HAP-1 (cell line): ENCODE results near the gene GP2.
A peak's percentile ranks its signal among the peaks of the same experiment; 100 is the strongest.

ENCODE experiments used
- DNase-seq, 2 experiments: peaks; one replicate each; pipeline ENCODE4 v3.0.0-alpha.2; 2016 to 2020; ENCODE audit warnings: low spot score in 2 of 2
- H3K27me3 ChIP-seq: fragments of 250-450 bp; sonication (Bioruptor Pico); 2 replicates; pipeline ENCODE4 v1.5.1; 2020; ENCODE audit warnings: low read depth, mild to moderate bottlenecking, moderate library complexity
- H3K36me3 ChIP-seq: fragments of 250-450 bp; sonication (Bioruptor Pico); replicated peaks from 2 replicates; pipeline ENCODE4 v1.5.1; 2020; ENCODE audit warnings: mild to moderate bottlenecking
- H3K4me1 ChIP-seq: fragments of 250-450 bp; sonication (Bioruptor Pico); 2 replicates; pipeline ENCODE4 v1.5.1; 2020; ENCODE audit warnings: mild to moderate bottlenecking
- H3K4me3 ChIP-seq: fragments of 250-450 bp; sonication (Bioruptor Pico); 2 replicates; pipeline ENCODE4 v1.5.1; 2020; ENCODE audit warnings: mild to moderate bottlenecking, moderate library complexity
- H3K9me3 ChIP-seq: fragments of 250-450 bp; sonication (Bioruptor Pico); 2 replicates; pipeline ENCODE4 v1.5.1; 2020; ENCODE audit warnings: mild to moderate bottlenecking, moderate library complexity
- in situ Hi-C: fragments of 300-500 bp; cut with MboI; formaldehyde crosslinking; loops from 3 replicates; pipeline ENCODE4 v1.14.3; 2020; ENCODE audit warnings: low sequenced_read_pairs, inconsistent platforms, mixed read lengths

Gene GP2

GRCh38 chr16:20327444-20328041 lies at the start of gene GP2:
Gene GP2 (minus strand): TSS chr16:20327513. CDS start chr16:20326431, 1,082 bp downstream.
- Histone ChIP-seq H3K4me3 (no peak within 1 kb of the TSS), H3K36me3 (no peaks in the 10 kb centered on the region), H3K4me1 (no peaks in the 10 kb centered on the region), H3K27me3 (no peaks in the 10 kb centered on the region), H3K9me3 (no peaks in the 10 kb centered on the region)
- no peak for DNase-seq
- in situ Hi-C loops: no loop called here

DNA sequence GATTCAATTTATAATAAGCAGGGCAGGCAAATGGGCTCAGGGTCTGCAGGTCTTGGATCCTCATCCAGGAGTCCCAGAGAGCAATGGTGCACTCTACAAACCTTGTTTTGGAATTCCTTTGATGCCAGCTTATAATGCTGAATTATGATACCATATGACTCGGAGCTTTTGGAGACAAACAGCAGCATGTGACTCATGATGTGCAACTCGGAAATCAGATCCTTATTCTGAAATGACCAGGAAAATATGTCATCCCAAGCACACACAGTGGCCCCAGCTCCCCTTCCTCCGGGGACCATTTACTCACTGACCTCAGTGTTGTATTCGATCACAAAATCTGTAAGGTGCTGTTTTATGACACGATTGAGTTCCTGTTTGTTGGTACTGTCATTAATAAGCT lies 45.4 kb upstream of the GP2 start:
- Histone ChIP-seq H3K36me3 (no peaks in the 10 kb centered on the region), H3K9me3 (no peaks in the 10 kb centered on the region), H3K4me3 (no peak overlapping the region), H3K27me3 (no peaks in the 10 kb centered on the region), H3K4me1 (no peaks in the 10 kb centered on the region)
- in situ Hi-C loops: no loop called here
- no peak for DNase-seq

DNA sequence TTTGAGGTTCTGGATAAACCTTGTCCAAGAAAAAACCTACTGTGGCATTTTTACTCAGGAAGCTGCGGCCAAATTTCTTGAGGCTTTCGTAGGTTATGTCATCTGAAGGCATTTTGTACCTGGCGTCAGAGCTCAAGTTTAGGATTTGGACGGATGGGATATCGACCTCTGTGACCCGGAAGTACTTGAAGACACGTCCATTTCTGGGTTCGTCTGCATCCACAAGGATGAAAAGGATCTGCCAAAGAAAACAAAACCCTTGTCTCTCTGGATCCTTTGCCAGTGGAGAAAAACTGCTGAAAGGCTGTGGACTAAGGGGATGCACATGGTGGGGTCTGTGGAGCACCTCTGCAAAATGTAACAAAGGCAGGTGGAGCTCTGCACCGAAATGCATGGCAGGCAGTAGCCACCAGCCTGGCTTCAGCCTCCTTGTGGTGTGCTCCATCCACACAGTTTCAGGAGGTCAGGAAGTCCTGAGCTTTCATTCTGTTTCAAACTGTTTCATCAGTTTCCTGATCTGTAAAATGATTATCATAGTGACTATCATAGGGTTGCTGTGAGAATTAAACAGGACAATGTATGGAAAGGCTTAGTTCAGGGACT lies 42.2 kb upstream of the GP2 start:
- H3K9me3 ChIP-seq: no peaks in the 10 kb centered on the region
- H3K4me3 ChIP-seq: no peak overlapping the region
- H3K36me3 ChIP-seq: no peaks in the 10 kb centered on the region
- in situ Hi-C loops: no loop called here
- no peak for DNase-seq
- no peaks in the 10 kb centered on the region for H3K4me1 ChIP-seq
- H3K27me3 ChIP-seq: no peaks in the 10 kb centered on the region

DNA sequence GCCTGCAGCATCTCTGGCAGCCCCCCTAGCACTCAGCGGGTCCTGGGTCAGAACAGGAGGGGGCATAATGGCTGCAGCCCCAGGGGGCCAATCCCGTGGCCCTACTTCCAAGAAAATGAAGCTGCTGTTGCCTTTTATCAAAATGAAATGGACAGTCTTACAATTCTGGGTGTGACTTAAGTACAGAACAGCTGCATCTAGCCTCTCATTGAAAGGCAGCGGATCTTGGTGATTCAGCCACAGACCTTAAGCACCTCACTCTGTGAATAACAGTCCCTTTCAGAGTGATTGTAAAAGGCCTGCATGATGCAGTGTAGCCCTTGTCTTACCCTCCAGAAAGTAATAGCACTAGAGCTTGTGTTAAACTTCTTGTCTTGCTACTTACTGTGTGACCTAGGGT lies 36.7 kb upstream of the GP2 start:
- Histone ChIP-seq H3K4me3 (no peak overlapping the region), H3K9me3 (no peaks in the 10 kb centered on the region), H3K4me1 (no peaks in the 10 kb centered on the region), H3K27me3 (no peaks in the 10 kb centered on the region), H3K36me3 (no peaks in the 10 kb centered on the region)
- no peak for DNase-seq
- in situ Hi-C loops: no loop called here

DNA sequence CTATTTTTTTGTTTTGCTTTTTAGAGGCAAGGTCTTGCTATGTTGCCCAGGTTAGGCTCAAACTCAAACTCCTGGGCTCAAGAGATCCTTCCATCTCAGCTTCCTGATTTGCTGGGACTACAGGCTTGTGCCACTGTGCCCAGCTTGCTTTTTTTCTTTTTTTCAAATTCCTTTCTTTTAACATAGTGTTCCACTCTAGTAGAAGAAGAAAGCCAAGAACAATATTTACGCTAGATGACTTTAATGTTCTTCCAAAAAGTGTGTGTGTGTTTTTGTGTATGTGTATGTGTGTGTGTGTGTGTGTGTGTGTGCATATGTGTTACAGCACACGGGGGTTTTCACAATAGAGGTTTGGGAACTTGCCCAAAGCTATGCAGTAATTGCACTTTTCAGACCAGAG lies 35.9 kb upstream of the GP2 start:
- no peaks in the 10 kb centered on the region for H3K9me3 ChIP-seq
- H3K36me3 ChIP-seq: no peaks in the 10 kb centered on the region
- in situ Hi-C loops: no loop called here
- no peaks in the 10 kb centered on the region for H3K4me1 ChIP-seq
- no peak overlapping the region for H3K4me3 ChIP-seq
- no peak for DNase-seq
- H3K27me3 ChIP-seq: no peaks in the 10 kb centered on the region

DNA sequence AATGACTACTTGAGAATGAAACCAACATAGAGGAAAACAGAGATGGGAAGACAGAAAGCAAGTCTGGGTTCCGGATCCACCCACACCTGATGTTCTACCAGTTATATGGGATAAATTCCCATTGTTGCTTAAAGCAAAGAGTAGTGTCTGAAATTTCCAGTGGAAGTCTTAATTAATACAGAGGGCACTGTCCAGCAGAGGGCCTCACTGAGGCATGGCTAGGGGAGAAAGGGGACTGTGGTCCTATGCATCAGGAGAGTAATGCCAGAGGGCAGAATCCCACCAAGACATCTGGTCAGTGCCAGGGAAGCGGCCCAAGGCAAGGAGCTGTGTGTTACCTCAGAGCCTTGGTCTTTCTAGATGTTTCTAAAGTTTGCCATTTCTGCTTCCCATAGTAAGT lies 32.7 kb upstream of the GP2 start:
- DNase-seq: peak in 1 of 2 experiments; percentile 29
- in situ Hi-C loops: no loop called here

GRCh38 chr16:20355114-20355782 lies 27.9 kb upstream of the GP2 start:
- Histone ChIP-seq H3K9me3 (no peaks in the 10 kb centered on the region), H3K36me3 (no peaks in the 10 kb centered on the region), H3K4me3 (no peak overlapping the region), H3K4me1 (no peaks in the 10 kb centered on the region), H3K27me3 (no peaks in the 10 kb centered on the region)
- no peak for DNase-seq
- in situ Hi-C loops: no loop called here

More for the DNA sequence above, 32.7 kb upstream of the GP2 start:
- no peak overlapping the region for H3K4me3 ChIP-seq
- H3K27me3 ChIP-seq: no peaks in the 10 kb centered on the region
- H3K9me3 ChIP-seq: no peaks in the 10 kb centered on the region
- H3K36me3 ChIP-seq: no peaks in the 10 kb centered on the region
- H3K4me1 ChIP-seq: no peaks in the 10 kb centered on the region

GRCh38 chr16:20353379-20353778 lies 26.1 kb upstream of the GP2 start:
- H3K4me3 ChIP-seq: no peak overlapping the region
- no peaks in the 10 kb centered on the region for H3K27me3 ChIP-seq
- DNase-seq: no peak
- H3K9me3 ChIP-seq: no peaks in the 10 kb centered on the region
- in situ Hi-C loops: no loop called here
- no peaks in the 10 kb centered on the region for H3K4me1 ChIP-seq
- H3K36me3 ChIP-seq: no peaks in the 10 kb centered on the region

DNA sequence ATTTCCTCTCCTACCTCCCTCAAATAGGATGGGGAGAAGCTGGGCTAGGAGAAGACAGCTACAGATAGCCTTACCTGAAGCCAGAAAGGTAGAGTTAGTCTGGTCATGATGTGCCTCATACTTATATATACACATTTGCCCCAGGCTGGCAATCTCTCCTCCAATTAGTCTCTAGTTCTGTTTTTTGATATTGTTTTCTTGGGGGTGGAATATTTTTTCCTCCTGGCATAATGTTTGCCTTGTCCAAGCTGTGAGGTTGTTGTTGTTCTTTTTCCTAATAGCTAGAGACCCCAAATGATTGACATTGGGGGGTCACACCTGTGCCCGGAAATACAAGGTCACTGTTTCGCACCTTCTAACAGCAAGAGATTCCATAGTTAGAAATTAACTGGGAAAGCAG lies 25.3 kb upstream of the GP2 start, which contains the start of gene UMOD:
UMOD (minus strand) TSS at position 101 of the 400 bp plus-strand sequence. CDS start 1,978 bp downstream, outside the sequence.
- Histone ChIP-seq H3K4me3 (no peak within 1 kb of the TSS), H3K27me3 (no peaks in the 10 kb centered on the region), H3K4me1 (no peaks in the 10 kb centered on the region), H3K36me3 (no peaks in the 10 kb centered on the region), H3K9me3 (no peaks in the 10 kb centered on the region)
- in situ Hi-C loops: no loop called here
- no peak for DNase-seq

GRCh38 chr16:20349615-20350014 lies 22.3 kb upstream of the GP2 start:
- DNase-seq: no peak
- H3K36me3 ChIP-seq: no peaks in the 10 kb centered on the region
- no peaks in the 10 kb centered on the region for H3K27me3 ChIP-seq
- no peak overlapping the region for H3K4me3 ChIP-seq
- H3K9me3 ChIP-seq: no peaks in the 10 kb centered on the region
- H3K4me1 ChIP-seq: no peaks in the 10 kb centered on the region
- in situ Hi-C loops: no loop called here

DNA sequence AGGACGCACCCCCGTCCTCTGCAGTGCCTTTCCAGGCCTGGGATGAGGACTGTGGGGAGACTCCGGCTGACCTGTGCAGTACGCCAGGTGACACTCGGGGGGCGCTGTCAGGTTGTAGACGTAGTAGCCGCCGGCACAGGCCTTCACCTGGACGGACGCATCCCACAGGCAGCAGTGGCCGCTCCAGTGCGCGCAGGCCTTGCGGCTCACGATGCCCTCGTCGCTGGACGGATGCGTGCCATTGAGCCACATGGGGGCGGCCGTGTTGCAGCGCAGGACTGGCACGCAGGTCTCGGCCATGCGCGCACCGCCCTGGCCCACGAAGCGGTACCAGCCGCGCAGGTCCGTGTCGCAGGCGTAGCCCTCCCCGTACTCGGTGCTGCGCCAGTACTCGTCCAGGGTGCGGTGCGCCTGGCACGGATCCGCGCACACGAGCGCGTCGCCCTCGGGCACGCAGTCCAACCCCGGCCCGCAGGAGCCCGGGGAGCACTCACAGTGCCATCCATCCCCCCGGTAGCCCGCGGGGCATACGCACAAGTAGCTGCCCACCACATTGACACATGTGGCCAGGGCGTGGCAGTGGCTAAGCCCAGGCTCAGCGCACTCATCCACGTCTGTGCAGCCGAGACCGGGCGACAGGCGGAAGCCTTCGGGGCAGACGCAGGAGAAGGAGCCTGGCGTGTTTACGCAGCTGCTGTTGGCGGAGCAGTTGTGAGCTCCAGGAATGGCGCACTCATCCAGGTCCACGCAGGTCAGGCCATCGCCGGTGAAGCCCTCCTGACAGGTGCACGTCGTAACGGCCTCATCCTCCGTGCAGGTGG lies 21.3 kb upstream of the GP2 start:
- in situ Hi-C loops: no loop called here
- Histone ChIP-seq H3K4me3 (no peak overlapping the region), H3K9me3 (no peaks in the 10 kb centered on the region), H3K4me1 (no peaks in the 10 kb centered on the region), H3K27me3 (no peaks in the 10 kb centered on the region), H3K36me3 (no peaks in the 10 kb centered on the region)
- peak in 1 of 2 experiments; percentile 13 for DNase-seq

DNA sequence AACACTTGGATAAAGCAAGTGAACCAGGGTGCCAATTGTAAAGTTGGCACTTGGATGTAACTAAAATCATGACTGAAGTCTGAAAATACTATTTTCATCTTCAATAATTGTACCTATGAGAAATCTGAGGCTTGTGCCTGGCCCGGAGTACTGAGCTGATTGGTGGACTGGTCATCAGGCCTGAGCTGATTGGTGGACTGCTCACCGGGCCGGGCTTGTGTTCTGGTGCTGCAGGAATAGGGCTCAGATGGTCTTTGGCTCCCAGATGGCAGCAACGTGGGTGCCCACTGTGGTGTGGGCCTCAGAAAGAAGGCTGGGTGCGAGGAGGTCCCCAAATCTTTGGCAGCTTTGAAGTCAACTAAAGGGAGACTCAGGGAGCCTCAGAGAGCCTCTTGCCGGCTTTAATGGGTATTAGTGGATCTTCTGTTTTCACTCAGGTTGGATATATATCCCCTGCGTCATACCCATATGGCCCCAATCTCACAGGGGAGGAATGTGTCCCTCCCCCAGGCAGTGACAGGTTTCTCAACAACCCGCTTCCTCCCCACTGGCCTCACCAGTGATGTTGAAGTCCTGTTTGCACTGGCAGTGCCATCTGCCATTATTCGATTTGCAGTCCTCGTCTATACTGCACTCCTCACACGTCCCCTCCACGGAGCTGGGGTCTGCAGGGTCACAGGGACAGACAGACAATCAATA lies 20.5 kb upstream of the GP2 start:
- no peaks in the 10 kb centered on the region for H3K36me3 ChIP-seq
- H3K27me3 ChIP-seq: no peaks in the 10 kb centered on the region
- DNase-seq: no peak
- in situ Hi-C loops: no loop called here
- H3K4me1 ChIP-seq: no peaks in the 10 kb centered on the region
- H3K9me3 ChIP-seq: no peaks in the 10 kb centered on the region
- no peak overlapping the region for H3K4me3 ChIP-seq

GRCh38 chr16:20344611-20345010 lies 17.3 kb upstream of the GP2 start:
- no peaks in the 10 kb centered on the region for H3K27me3 ChIP-seq
- in situ Hi-C loops: no loop called here

More at GRCh38 chr16:20344611-20345010, 17.3 kb upstream of the GP2 start:
- Histone ChIP-seq H3K4me1 (no peaks in the 10 kb centered on the region), H3K9me3 (no peaks in the 10 kb centered on the region), H3K36me3 (no peaks in the 10 kb centered on the region), H3K4me3 (no peak overlapping the region)
- no peak for DNase-seq
